ENCODE results near the gene TTLL11.

Gene TTLL11

DNA sequence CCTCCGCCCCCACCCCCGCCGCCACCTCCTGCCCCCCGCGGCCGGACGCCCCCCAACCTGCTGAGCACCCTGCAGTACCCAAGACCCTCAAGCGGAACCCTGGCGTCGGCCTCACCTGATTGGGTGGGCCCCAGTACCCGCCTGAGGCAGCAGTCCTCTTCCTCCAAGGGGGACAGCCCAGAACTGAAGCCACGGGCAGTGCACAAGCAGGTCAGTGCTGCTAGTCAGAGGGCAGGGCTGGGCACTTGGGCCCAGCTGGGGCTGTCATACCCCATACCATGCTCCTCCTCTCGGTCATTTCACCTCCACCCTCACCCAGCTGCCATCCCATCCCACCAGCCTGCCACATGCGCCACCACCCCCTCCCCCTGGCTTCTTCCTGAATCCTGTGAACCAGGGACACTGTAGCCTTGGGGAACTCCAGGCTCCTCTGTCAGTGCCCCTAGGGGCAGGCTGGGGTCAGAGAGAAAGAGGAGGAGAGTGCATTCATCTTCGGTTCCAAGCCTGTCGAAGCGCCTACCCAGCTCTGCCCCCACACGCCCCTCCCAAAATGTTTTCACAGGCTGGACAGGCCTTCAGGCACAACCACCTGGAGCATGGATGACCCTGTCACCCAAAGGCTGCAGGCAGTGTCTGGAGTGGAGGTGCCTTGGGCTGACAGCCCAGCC lies 319.7 kb downstream of the TTLL11 start:
- no peak for DNase-seq (ENCODE audit: low spot score)

DNA sequence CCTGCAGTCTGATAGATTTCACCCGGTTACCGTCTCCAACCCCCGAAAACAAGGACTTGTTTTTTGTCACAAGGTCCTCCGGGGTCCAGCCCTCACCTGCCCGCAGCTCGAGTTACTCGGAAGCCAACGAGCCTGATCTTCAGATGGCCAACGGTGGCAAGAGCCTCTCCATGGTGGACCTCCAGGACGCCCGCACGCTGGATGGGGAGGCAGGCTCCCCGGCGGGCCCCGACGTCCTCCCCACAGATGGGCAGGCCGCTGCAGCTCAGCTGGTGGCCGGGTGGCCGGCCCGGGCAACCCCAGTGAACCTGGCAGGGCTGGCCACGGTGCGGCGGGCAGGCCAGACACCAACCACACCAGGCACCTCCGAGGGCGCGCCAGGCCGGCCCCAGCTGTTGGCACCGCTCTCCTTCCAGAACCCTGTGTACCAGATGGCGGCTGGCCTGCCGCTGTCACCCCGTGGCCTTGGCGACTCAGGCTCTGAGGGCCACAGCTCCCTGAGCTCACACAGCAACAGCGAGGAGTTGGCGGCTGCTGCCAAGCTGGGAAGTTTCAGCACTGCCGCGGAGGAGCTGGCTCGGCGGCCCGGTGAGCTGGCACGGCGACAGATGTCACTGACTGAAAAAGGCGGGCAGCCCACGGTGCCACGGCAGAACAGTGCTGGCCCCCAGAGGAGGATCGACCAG lies 320.4 kb downstream of the TTLL11 start:
- no peak for DNase-seq (ENCODE audit: low spot score)
